Hematopoietic multipotent progenitor cell treated with erythropoietin and hydrocortisone succinate and interleukin-3 and kit ligand, for 15 days (in vitro differentiated cells): Measurements from ENCODE around the gene TMEM190.
"Not testable (repeated sequence)": the region's sequence is repeated elsewhere in the genome, so short reads cannot be mapped to it uniquely, and the experiment has no call there.

Experiments used
- DNase-seq: peaks from one replicate; pipeline ENCODE4 v3.0.0-alpha.2; 2015; ENCODE audit warnings: low spot score

The TMEM190 gene

DNA sequence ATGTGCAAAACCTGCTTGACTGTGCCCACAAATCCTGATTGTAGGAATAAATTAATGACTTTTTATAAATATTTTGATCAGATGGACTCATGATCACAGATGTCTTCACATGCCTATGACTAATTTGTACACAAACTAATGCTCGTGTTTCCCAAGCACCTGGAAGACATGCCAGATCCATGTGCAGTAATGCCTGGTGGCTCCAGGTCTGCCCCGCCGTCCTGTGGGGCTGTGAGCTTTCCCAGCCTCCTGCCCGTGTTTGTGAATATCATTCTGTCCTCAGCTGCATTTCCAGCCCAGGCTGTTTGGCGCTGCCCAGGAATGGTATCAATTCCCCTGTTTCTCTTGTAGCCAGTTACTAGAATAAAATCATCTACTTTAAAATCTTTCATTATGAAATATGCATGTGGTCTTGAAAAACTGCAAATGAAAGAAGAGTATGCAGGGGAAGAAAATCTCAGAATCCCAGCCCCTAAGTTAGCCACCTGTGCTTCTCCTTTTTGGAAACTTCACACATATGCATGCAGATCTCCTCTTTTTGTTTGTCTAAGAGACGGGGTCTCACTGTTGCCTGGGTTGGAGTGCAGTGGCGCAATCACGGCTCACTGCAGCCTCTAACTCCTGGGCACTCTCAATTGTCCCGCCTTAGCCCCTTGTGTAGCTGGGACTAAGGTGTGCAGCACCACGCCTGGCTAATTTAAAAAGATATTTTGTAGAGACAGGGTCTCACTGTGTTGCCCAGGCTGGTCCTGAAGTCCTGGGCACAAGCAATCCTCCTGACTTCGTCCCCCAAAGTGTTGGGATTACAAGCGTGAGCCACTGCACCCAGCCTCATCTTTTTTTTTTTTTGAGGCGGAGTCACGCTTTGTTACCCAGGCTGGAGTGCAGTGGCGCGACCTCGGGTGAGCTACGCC is 15.3 kb downstream of the TMEM190 start:
- DNase-seq: no peak

DNA sequence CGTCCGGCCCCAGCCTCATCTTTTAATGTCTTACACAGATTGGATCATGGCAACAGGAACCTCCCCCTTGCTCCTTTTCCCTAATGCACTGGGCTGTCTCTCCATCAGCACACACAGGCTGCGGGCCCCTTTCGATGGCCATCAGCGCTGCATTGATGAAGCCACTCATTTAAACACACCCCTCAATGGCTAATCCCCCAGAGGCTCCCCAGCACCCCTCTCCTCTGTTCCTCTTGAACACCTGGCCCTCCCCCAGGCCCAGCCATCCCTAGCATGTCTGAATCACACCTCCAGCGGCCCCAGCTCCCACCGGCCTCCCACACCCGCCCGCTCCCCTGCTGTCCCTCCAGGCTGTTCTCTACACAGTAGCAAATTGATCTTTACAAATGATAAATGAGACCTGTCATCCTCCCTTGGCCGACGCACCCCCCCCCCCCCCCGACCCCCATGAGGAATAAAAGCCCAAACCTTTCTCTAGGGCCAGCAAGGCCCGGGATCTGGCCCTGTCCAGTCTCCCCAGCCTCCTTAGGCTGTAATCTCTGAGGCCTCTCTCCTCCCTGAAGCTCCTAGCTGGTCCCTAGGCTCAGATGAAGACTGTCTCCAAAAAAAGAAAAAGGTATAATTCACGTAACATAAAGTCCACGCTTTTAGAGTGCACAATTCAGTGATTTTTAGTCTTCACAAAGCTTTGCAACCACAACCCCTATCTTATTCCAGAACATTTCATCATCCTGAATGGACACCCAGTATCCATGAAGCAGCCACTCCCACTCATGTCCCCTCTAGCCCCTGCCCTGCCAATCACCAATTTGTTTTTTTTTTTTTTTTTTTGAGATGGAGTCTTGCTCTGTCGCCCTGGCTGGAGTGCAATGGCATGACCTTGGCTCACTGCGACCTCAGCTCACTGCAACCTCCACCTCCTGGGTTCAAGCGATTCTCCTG is 16.5 kb downstream of the TMEM190 start:
- DNase-seq: no peak

DNA sequence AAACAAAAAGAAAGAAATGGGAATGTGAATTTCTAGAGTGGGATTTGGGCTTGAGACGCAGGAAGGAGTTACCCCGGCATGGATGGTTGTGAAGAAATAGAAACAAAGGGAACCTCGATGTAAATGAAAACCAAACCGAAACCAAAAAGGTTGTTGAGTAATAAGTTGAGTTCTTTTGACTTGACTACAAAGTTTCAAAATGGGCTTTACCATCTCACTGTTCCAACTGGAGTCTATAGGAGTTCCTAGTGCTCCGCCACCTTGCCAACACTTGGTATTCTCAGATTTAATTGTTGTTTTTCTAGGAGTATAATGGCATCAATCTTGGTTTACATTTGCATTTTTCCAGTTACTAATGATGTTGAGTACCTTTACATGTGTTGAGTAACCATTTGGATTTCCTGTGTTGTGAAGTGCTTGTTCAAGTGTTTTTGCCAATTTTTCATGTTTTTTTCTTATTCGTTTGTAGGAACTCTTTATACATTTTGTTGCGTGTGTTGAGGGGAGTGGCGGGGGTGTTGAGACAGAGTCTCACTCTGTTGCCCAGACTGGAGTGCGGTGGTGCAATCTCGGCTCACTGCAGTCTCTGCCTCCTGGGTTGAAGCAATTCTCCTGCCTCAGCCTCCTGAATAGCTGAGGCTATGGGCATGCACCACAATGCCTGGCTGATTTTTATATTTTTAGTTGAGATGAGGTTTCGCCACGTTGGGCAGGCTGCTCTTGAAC is 21.7 kb downstream of the TMEM190 start:
- DNase-seq: no peak

DNA sequence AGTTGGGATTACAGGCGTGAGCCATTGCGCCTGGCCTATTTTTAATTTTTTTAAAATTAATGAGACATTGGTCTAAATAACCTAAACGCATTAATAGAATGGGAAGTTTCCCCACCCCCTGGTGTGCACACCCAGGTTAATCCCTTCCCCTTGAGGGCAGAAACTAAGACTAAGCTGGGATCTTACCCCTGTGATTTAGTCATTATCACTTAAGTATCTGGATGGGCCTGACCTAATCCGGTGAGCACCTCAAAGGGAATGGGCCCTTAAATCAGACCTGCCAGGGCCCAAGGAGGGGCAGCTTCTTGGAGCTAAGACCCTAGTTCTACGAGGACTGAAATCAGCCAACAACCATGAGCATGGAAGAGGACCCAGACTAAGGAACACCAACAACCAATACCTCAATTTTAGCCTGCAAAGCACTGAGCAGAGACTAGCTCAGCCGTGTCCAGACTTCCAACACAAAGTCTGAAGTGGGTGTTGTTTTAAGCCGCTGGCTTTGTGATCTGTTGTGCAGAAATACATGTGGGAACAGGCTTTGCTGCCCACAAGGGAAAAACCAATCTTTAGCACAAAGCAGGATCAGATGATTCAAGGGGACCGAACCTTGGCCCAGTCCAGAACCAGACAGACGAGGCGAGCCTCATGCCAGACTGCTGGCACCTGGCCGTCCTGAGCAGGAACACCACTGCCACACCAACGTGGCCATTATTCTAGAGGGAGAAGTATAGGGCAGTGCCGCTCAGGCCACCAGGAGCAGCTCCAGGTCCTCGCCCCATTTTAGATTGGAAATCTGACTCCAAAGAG is 23.9 kb downstream of the TMEM190 start:
- no peak for DNase-seq

DNA sequence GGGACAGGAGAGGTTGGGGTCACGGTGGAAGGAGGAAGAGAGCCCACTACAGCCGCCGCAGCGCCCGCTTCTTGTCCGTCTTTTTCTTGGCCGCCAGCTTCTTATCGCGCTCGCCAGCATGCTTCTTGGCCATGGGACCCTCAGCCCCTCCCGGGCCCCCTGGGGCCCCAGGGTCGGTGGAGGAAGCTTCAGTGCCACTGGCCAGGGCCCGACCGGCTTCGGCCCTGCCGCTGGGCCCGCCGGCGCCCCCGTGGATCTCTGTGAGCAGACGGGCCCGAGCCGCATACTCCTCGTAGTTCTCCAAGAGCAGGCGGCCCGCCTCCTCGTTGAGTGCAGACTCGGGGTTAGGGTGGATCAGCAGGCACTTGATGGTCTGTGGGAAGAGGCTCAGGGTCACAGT is 24.8 kb downstream of the TMEM190 start:
- DNase-seq: not testable (repeated sequence)

DNA sequence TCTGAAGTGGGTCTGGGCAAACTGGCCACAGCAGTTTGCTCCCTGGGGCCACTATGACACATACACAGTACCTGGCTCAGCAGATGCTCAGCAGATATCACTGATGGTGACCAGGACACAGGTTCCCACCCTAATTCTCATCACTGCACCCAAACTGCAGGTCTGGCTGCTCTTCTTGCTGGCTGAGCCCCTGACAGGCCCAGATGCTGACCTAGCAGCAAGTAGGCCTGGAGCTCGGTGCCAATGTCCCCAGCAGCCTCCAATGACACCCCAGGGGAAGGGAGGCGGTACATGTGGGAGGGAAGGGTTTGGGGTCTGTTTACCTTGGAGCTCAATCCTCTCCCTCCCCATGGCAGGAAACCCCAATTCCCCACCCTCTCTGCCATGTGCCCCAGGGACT is 25.9 kb downstream of the TMEM190 start:
- DNase-seq: no peak

DNA sequence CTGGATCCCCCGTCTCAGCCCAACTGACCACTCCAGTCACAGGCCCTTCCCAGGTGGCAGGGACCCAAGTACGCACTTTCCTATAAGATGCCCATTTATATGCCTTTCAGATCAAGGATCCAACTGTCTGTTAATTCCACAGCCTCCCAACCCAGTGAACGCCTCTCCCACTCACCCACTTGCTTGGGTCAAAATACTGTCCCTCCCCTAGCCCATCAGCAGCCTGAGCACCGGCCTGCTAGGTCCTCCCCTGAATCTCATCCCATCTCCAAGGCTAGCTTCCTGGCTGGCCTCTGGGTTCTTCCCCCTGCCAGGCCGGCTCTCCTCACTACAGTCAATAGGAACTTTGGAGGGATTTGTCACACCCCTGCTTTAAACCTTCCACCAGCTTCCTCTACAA is 29.0 kb downstream of the TMEM190 start:
- no peak for DNase-seq

DNA sequence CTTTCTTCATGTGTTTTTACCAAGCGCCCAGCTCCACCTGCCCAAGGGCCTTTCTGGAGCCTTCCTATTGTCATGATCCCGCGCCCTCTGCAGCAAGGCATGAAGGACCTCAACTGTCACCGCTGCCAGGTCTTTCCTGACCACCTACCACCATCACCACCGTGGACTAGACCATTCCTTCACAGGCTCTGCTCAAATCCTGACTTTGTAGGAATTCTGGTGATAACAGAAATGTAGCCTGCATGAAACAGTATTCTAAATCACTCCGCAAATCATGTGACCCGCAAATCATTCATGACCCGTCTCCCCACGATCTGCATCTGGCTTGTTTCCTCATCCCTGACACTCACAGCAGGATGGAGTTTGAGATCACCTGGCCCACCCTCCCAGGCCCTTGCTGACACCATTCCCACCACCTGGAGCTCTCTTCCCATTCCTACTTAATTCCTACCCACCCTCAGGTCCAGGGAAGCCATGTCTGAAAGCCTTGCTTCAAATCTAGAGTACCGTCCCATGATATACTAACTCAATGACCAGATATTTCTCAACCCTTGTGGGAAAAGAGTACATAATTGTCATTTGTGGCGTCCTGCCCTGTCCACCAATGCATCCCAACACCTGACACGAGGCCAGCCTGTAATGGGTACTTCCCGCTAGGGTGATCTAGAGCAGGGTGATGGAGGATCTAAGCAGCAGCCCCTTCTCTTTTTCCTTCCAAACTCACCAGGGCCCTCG is 29.6 kb downstream of the TMEM190 start:
- no peak for DNase-seq

DNA sequence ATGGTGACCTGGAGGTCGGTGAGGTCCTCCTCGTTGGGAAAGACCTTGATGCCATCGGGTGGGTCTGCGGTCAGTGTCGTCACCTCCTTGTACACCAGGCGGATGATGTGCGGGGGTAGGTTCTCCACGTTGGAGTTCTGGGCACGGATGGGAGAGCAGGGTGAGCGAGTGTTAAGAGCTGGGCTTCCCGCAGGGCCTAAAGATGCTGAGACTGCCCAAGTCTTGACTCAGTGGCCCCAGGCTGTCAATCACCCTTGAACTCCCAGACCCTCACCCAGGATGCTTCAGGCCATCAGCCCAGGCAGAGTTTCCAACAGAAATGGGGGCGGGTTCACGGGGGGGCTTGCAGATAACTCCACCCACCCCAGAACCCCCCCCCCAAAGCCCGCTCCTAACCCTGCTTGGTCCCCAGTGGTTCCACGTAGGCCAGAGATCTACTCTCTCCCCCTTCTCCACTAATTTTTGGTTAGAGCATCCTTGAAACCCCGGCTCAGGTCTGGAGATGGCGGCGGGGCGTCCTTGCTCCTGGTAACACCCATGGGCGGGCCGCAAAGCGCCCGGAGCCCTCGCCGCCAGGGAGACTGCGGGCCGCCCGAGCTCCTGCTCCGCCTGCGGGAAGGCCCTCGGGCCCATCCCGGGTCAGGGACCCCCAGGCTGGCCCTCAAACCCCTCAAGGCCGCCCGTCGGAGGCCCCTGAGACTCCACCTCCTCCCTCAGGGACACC is 30.4 kb downstream of the TMEM190 start:
- peak; percentile 59 for DNase-seq

DNA sequence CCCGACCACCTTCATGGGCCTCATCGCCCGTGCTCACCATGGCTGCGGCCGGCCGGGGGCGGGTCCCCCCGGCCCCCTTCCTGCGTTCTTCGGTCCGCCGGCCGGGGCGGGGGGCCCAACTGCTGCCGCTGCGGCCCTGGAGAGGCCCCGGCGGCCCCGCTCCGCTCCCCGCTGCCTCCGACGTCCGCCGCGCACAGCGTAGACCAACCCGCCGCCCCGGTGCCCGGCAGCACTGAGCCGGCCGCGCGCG is 30.8 kb downstream of the TMEM190 start, which contains the start of gene UBE2S:
UBE2S (minus strand) TSS at position 239 of the 250 bp plus-strand sequence; CDS start at position 40, 199 bp downstream.
- DNase-seq: not testable (repeated sequence)

DNA sequence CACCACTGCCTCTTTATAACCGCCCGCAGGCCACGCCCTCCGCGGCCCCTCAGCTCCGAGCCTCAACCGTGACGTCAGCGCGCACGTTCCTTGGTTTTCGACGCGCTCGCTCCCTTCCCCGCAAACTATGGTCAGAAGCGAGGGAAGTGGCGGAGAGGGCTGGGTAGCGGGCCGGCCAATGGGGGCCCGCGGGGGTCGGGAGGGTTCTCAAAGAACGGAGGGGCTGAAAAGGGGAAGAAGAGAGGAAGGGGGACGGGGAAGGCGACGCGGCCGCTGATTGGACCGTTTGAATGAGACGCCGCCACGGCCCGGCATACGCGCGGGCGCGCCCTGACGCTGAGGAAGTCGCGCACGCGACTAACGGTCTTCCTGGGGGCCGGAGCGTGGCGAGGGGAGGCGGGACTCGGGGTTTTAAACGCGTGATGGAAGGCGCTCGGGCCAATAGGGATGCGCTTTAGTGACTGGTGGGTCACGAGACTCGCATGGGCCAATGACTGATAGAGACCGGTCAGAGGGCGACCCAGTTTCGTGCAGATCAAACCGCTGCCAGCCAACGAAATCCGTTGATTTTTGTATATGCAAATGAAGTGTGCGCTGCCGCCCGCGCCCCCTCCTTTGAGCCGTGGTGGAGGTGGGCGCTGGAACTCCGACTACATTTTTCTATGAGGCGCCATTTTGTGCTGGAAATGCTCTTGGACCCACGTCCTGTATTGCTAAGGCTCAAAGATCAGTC is 31.3 kb downstream of the TMEM190 start:
- peak; percentile 96 for DNase-seq

DNA sequence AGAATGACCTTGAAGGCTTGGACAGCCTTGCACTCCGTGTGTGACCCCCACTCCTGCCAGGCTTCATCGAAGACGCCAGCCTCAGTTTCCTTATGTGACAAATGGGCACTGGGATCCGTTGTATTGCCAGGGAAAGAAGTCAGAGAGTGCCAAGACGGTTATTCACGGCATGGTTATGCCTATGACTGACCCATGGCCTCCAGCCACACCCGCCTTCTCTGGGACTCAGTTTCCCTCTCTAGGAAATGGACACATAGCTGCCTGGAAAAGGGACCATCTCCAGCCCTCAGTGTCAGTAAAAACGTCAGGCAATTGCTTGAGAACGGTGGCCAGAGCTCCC is 31.9 kb downstream of the TMEM190 start:
- DNase-seq: no peak

DNA sequence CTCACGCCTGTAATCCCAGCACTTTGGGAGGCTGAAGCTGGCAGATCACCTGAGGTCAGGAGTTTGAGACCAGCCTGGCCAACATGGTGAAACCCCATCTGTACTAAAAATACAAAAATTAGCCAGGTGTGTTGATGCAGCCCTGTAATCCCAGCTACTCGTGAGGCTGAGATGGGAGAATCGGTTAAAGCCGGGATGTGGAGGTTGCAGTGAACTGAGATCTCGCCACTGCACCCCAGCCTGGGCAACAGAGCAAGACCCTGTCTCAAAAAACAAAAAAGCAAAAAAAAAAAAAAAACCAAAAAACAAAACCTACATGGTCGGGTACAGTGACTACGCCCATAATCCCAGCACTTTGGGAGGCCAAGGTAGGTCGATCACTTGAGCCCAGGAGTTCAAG is 32.6 kb downstream of the TMEM190 start:
- DNase-seq: not testable (repeated sequence)

DNA sequence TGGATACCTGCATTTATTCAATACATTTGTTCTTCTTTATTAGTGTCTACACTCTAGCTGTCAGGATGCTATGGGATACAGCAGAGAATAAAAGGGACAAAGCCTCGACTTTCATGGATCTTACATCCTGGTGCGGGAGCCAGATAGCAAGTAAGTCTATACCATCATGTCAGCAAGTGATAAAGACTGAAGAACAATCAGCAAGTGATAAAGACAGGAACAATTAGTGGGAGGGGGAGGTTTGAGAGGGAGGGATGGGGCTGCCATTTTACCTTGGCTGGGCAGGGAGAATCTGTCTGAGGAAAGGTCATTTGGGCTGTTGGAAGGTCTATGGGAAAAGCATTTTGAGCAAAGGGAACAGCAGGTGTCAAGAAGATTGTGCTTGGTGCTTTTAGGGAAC is 33.5 kb downstream of the TMEM190 start:
- DNase-seq: no peak

DNA sequence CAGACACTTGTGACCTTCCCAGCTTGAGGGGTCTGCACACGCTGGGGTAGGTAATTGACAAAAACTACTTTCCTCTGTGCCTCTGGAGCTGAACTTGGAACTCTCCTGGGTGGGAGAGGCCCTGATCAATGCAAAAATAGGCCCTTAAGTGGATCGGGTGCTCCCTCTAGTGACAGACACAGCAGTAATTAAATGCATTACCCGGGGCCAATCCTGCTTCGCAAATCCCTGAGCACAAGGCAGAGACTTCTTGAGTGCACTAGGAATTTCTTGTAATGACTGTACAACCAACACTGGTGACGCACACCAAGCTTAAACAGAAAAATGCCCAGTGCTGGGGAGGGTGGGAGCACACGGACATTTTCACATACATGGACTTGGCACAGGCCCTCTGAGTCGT is 41.6 kb downstream of the TMEM190 start:
- DNase-seq: peak; percentile 71

DNA sequence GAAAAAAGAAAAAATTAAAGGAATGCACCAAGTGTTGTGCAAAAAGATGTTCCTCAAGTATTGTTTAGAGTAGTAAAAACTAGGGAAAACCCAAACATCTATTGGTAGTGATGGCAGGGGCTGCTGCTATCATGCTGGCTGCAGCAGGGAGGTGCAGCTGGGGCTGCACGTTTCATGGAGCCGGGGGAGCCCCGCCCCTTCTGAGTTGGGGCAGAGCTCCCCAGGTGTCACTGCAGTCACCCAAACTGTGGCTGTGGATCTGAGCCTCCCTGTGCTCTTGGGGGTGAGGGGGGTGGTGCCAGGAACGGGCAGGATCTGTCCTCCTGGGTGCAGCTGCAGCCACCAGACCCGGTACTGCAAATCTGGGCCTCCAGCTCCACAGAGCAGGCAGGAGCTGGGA is 42.5 kb downstream of the TMEM190 start:
- no peak for DNase-seq

DNA sequence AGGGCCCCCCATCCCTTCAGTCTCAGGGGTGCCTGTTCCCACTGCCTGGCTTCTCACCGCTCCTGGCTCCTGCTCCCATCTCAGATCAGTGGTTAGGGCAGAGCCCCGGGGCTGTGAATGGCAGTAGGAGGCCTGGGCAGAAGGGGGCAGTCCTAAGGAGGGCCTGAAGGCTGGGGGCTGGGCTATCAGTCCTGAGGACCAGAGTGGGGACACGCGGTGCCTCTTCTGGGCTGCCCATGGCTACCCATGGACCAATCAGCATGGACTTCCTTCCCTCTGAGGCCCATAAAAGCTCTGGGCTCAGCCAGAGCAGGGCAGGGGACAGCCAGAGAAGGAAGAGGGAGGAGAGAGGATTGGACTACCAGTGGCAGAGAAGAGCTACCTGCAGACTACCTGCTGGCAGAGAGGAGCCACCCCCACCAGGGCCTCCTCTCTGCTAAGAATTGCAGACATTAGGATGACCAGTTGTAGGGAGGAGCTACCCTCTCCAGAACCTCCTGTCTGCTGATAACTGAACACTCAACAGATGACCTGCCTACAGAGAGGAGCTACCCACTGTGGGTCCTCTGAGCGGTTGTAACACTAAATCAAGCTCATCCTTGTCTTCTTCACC is 43.1 kb downstream of the TMEM190 start:
- DNase-seq: no peak

DNA sequence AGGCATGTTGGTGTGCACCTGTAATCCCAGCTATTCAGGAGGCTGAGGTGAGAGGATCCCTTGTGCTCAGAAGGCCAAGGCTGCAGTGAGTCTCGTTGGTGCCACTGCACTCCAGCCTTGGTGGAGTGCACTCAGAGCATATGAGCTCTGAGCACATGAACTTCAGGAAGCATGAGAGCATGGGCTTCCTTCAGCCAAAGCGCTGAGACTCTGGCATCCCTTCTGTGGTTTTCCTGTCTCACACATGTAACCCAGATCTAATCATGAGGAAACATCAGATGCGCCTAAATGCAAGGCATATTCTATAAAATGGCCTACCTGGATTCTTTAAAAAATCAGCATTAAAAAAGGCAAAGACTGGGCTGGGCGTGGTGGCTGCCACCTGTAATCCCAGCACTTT is 44.7 kb downstream of the TMEM190 start:
- DNase-seq: not testable (repeated sequence)
